OCI-LY7 (cell line): ENCODE data around the gene AUTS2.

Experiments
- CTCF ChIP-seq: fragments of 200-600 bp; sonication (generic); conservative IDR thresholded peaks from 2 replicates; pipeline ENCODE4 v1.5.1; 2014; ENCODE audit warnings: mild to moderate bottlenecking, antibody characterized with exemption, low read length, moderate library complexity, mixed read lengths
- EZH2phosphoT487 ChIP-seq: fragments of 200-600 bp; sonication (generic); IDR thresholded peaks from 2 replicates; pipeline ENCODE4 v1.6.1; 2018; ENCODE audit warnings: low read depth, borderline replicate concordance, mild to moderate bottlenecking, mixed run types, antibody characterized with exemption, low read length, moderate library complexity, mixed read lengths

- TF ChIP-seq CTCF (no peak), EZH2phosphoT487 (no peak)
These were observed 794.7 kb downstream of the AUTS2 start for GRCh38 chr7:70392877-70393435.
